Measurements from ENCODE around the gene ISYNA1.

GRCh38 chr19:18392926-18393325 lies 45.0 kb downstream of the ISYNA1 start:
- TF ChIP-seq CTCF (IDR thresholded peaks at IDR 0.05) (no peak), POLR2A (IDR thresholded peaks at IDR 0.05) (no peak)

Data from Peyer's patch (tissue), 4 donors.